ENCODE results near the gene PLXNA4. TPM values are rescaled to one million over a fixed set of nuclear protein-coding genes. Genes with fewer than 3 reads are reported as not detected.
A peak's percentile ranks its signal among the peaks of the same experiment; 100 is the strongest.

The PLXNA4 gene
- polyA plus RNA-seq, 1 experiment, result 0.22 TPM

- Histone ChIP-seq H3K27me3 (ENCODE audit: control insufficient read depth, insufficient read depth, low read length) (no peaks in the 10 kb centered on the region; the same call in 1 of the 2 replicates), H3K36me3 (ENCODE audit: control insufficient read depth, insufficient read depth, low read length) (no peaks in the 10 kb centered on the region), H3K4me3 (ENCODE audit: low read depth, low read length) (no peak overlapping the region)
- no peak for TF ChIP-seq CTCF (IDR thresholded peaks at IDR 0.05; ENCODE audit: insufficient read depth, low read depth, low read length)
- POLR2A ChIA-PET, result no interaction called here
- CTCF ChIA-PET, result interaction anchor here (2.2 kb wide), 1 partner anchor 9 kb away, joined by 12 read pairs; no protein-coding TSS in a partner anchor
- DNase-seq (ENCODE audit: low read depth), result no peak
Observed at GRCh38 chr7:132590162-132590561, 13.9 kb upstream of the PLXNA4 start.

GRCh38 chr7:132588596-132588995 is 12.3 kb upstream of the PLXNA4 start:
- no peaks in the 10 kb centered on the region for H3K36me3 ChIP-seq (ENCODE audit: control insufficient read depth, insufficient read depth, low read length)
- no peak for TF ChIP-seq CTCF (IDR thresholded peaks at IDR 0.05; ENCODE audit: insufficient read depth, low read depth, low read length)
- no peak for DNase-seq (ENCODE audit: low read depth)
- H3K27me3 ChIP-seq (ENCODE audit: control insufficient read depth, insufficient read depth, low read length), result no peaks in the 10 kb centered on the region; the same call in 1 of the 2 replicates
- H3K4me3 ChIP-seq (ENCODE audit: low read depth, low read length), result no peak overlapping the region
- ChIA-PET CTCF (interaction anchor here (2.2 kb wide), 1 partner anchor 8 kb away, joined by 12 read pairs; no protein-coding TSS in a partner anchor), POLR2A (no interaction called here)

GRCh38 chr7:132584796-132585494 is 8.7 kb upstream of the PLXNA4 start:
- TF ChIP-seq CTCF (IDR thresholded peaks at IDR 0.05; ENCODE audit: insufficient read depth, low read depth, low read length), result no peak
- ChIA-PET CTCF (interaction anchor here (0.6 to 3.1 kb wide), 2 partner anchors 11 to 267 kb away, joined by 3 to 21 read pairs; no protein-coding TSS in a partner anchor), POLR2A (no interaction called here)
- DNase-seq (ENCODE audit: low read depth), result no peak
- no peaks in the 10 kb centered on the region; the same call in 1 of the 2 replicates for H3K27me3 ChIP-seq (ENCODE audit: control insufficient read depth, insufficient read depth, low read length)
- no peak overlapping the region for H3K4me3 ChIP-seq (ENCODE audit: low read depth, low read length)
- H3K36me3 ChIP-seq (ENCODE audit: control insufficient read depth, insufficient read depth, low read length), result no peaks in the 10 kb centered on the region

GRCh38 chr7:132581431-132581830 is 5.2 kb upstream of the PLXNA4 start:
- Histone ChIP-seq H3K36me3 (ENCODE audit: control insufficient read depth, insufficient read depth, low read length) (no peaks in the 10 kb centered on the region), H3K4me3 (ENCODE audit: low read depth, low read length) (no peak overlapping the region), H3K27me3 (ENCODE audit: control insufficient read depth, insufficient read depth, low read length) (peaks cover 13% of the 10 kb centered on the region)
- ChIA-PET CTCF (interaction anchor here (1.0 to 4.1 kb wide), 15 partner anchors 8 to 720 kb away, joined by 3 to 25 read pairs (median 5); no protein-coding TSS in a partner anchor), POLR2A (no interaction called here)
- TF ChIP-seq CTCF (IDR thresholded peaks at IDR 0.05; ENCODE audit: insufficient read depth, low read depth, low read length), result no peak
- DNase-seq (ENCODE audit: low read depth), result no peak

GRCh38 chr7:132580717-132581285 is 4.5 kb upstream of the PLXNA4 start:
- H3K27me3 ChIP-seq (ENCODE audit: control insufficient read depth, insufficient read depth, low read length), result peaks cover 20% of the 10 kb centered on the region
- H3K4me3 ChIP-seq (ENCODE audit: low read depth, low read length), result no peak overlapping the region
- no peak for DNase-seq (ENCODE audit: low read depth)
- peak; percentile 73 for TF ChIP-seq CTCF (IDR thresholded peaks at IDR 0.05; ENCODE audit: insufficient read depth, low read depth, low read length)
- ChIA-PET CTCF (interaction anchor here (0.5 to 4.1 kb wide), 33 partner anchors 9 to 891 kb away, joined by 3 to 25 read pairs (median 5); no protein-coding TSS in a partner anchor), POLR2A (no interaction called here)
- H3K36me3 ChIP-seq (ENCODE audit: control insufficient read depth, insufficient read depth, low read length), result no peaks in the 10 kb centered on the region
